ENCODE results near the gene SESN2. TPM values are rescaled to one million over a fixed set of nuclear protein-coding genes. Genes with fewer than 3 reads are reported as not detected.

Gene SESN2
- total RNA-seq, 1 experiment from 2014 or later, result 36.8 TPM

DNA sequence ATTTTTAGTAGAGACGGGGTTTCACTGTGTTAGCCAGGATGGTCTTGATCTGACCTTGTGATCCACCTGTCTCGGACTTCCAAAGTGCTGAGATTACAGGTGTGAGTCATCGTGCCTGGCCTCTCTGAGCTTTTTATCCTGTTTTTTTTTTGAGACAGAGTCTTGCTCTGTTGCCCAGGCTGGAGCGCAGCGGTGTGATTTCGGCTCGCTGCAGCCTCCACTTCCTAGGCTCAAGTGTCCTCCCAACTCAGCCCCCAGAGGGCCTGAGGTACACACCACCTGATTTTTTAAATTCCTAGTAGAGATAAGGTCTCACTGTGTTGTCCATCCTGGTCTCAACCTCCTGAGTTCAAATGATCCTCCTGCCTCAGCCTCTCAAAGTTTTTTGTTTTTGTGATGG lies 20.4 kb downstream of the SESN2 start:
- CTCF ChIA-PET, result no interaction called here
- no peaks in the 10 kb centered on the region for H3K79me2 ChIP-seq (ENCODE audit: insufficient read depth, low read length)
- no peaks in the 10 kb centered on the region for H4K20me1 ChIP-seq (ENCODE audit: insufficient read depth)
- no peak overlapping the region for H3K4me2 ChIP-seq (ENCODE audit: low read length)
- H3K27me3 ChIP-seq (ENCODE audit: insufficient read depth, low read length), result no peaks in the 10 kb centered on the region
- H3K9me3 ChIP-seq (ENCODE audit: control insufficient read depth in 1 of 2, insufficient read depth in 1 of 2, low read depth in 1 of 2, low read length in 2 of 2), result no peaks in the 10 kb centered on the region
- ATAC-seq (no peak), DNase-seq (ENCODE audit: low read depth, low spot score) (no peak)
- RAD21 ChIA-PET (ENCODE audit: low non-redundant PET in 1 of 2, low total read pairs in 2 of 2, uncharacterized antibody in 2 of 2, unreplicated experiment in 2 of 2), result no interaction called here
- H3K9me2 ChIP-seq (ENCODE audit: insufficient read depth), result no peaks in the 10 kb centered on the region
- TF ChIP-seq REST (IDR thresholded peaks at IDR 0.05; ENCODE audit: low read depth), result no peak
- no peak for TF ChIP-seq POLR2A (IDR thresholded peaks at IDR 0.05; ENCODE audit: borderline replicate concordance, extremely low read depth, insufficient read depth, insufficient read length)
- TF ChIP-seq TCF7L2 (IDR thresholded peaks at IDR 0.05; ENCODE audit: borderline replicate concordance, extremely low read depth, insufficient read depth, insufficient read length), result no peak
- TF ChIP-seq, protein P1, sequence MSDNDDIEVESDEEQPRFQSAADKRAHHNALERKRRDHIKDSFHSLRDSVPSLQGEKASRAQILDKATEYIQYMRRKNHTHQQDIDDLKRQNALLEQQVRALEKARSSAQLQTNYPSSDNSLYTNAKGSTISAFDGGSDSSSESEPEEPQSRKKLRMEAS (IDR thresholded peaks at IDR 0.05), result no peak
- no TSS peak for BruUV-seq (replicated peaks)
- POLR2A ChIA-PET, result interaction anchor here (1.4 kb wide), 2 partner anchors 14 to 31 kb away, joined by 4 to 5 read pairs; no protein-coding TSS in a partner anchor
- no peak overlapping the region for H3K27ac ChIP-seq (ENCODE audit: low read depth, low read length)
- no peak overlapping the region for H3K9ac ChIP-seq (ENCODE audit: low read length)
- H3K4me3 ChIP-seq (replicated peaks in 1 of 2; ENCODE audit: low read depth in 1 of 2, low read length in 2 of 2), result no peak overlapping the region
- H3K36me3 ChIP-seq (ENCODE audit: control insufficient read depth in 1 of 2, insufficient read depth in 2 of 2, low read length in 2 of 2), result peaks cover 3 to 21% of the 10 kb centered on the region in 2 experiments; a peak in 3 of 4 replicates
- H3K4me1 ChIP-seq (ENCODE audit: control insufficient read depth in 1 of 2, insufficient read depth in 2 of 2, low read length in 2 of 2), result no peaks in the 10 kb centered on the region
- intact Hi-C loops (cut with micrococcal nuclease), result no loop called here
- H2AFZ ChIP-seq (ENCODE audit: low read depth, low read length, poor library complexity, severe bottlenecking), result no peak overlapping the region

DNA sequence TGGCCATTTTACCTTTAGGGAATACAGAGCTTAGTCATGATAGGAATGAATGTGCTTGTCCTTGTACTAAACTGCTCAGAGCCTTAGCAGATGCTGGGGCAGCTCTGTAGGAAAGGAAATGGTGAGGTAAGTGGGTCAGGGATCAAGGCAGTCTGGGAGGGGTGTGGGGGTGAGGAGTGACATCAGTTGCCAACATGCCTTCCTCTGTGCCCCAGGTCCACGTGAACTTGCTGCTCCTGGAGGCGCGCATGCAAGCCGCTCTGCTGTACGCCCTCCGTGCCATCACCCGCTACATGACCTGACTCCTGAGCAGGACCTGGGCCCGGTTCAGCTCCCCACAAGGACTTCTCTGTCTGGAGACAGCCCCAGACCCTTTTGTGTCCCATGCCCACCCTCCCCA lies 21.2 kb downstream of the SESN2 start:
- DNase-seq (ENCODE audit: low read depth, low spot score) (no peak), ATAC-seq (no peak)
- H3K9me3 ChIP-seq (ENCODE audit: control insufficient read depth in 1 of 2, insufficient read depth in 1 of 2, low read depth in 1 of 2, low read length in 2 of 2), result no peaks in the 10 kb centered on the region
- ChIA-PET CTCF (no interaction called here), RAD21 (ENCODE audit: low non-redundant PET in 1 of 2, low total read pairs in 2 of 2, uncharacterized antibody in 2 of 2, unreplicated experiment in 2 of 2) (no interaction called here), POLR2A (interaction anchor here (0.7 to 1.4 kb wide), 2 partner anchors 31 to 32 kb away, joined by 3 to 4 read pairs; no protein-coding TSS in a partner anchor)
- H3K9me2 ChIP-seq (ENCODE audit: insufficient read depth), result no peaks in the 10 kb centered on the region
- H3K36me3 ChIP-seq (ENCODE audit: control insufficient read depth in 1 of 2, insufficient read depth in 2 of 2, low read length in 2 of 2), result peaks cover 0 to 17% of the 10 kb centered on the region in 2 experiments; a peak in 2 of 4 replicates
- H3K79me2 ChIP-seq (ENCODE audit: insufficient read depth, low read length), result no peaks in the 10 kb centered on the region
- H4K20me1 ChIP-seq (ENCODE audit: insufficient read depth), result no peaks in the 10 kb centered on the region
- no peak overlapping the region for H2AFZ ChIP-seq (ENCODE audit: low read depth, low read length, poor library complexity, severe bottlenecking)
- H3K4me3 ChIP-seq (replicated peaks in 1 of 2; ENCODE audit: low read depth in 1 of 2, low read length in 2 of 2), result no peak overlapping the region
- no peak overlapping the region for H3K9ac ChIP-seq (ENCODE audit: low read length)
- no TSS peak for BruUV-seq (replicated peaks)
- H3K27ac ChIP-seq (ENCODE audit: low read depth, low read length), result no peak overlapping the region
- H3K27me3 ChIP-seq (ENCODE audit: insufficient read depth, low read length), result no peaks in the 10 kb centered on the region
- H3K4me2 ChIP-seq (ENCODE audit: low read length), result no peak overlapping the region
- H3K4me1 ChIP-seq (ENCODE audit: control insufficient read depth in 1 of 2, insufficient read depth in 2 of 2, low read length in 2 of 2), result no peaks in the 10 kb centered on the region
- intact Hi-C loops (cut with micrococcal nuclease), result no loop called here
- TF ChIP-seq ZNF274 (IDR thresholded peaks at IDR 0.05; ENCODE audit: low read depth, low read length) (no peak), SRF (IDR thresholded peaks at IDR 0.05; ENCODE audit: low read depth) (no peak)
